Endothelial cell of umbilical vein (primary cell): Measurements from ENCODE around the gene JSRP1. TPM values are rescaled to one million over a fixed set of nuclear protein-coding genes. Genes with fewer than 3 reads are reported as not detected.
A peak's percentile ranks its signal among the peaks of the same experiment; 100 is the strongest.

ENCODE experiments used
- BruUV-seq: library from RNA; stranded (reverse); fragments of 400-500 nt; replicated peaks from 2 replicates; lab custom pipeline; 2021; lab: Mats Ljungman, UMichigan
- CTCF ChIA-PET: fragments of 300-600, 350-600 bp; sonication (Branson Sonifier 250); formaldehyde crosslinking; loops from one replicate; lab custom pipeline; 2021; ENCODE audit warnings: antibody characterized with exemption, inconsistent platforms; lab: Charles Lee
- POLR2A ChIA-PET: fragments of 300-600, 350-600 bp; sonication (Branson Sonifier 250); formaldehyde crosslinking; loops from one replicate; lab custom pipeline; 2021; ENCODE audit warnings: antibody characterized with exemption, inconsistent platforms; lab: Charles Lee
- DNase-seq: peaks from one replicate; pipeline ENCODE4 v3.0.0-alpha.2; 2011; ENCODE audit warnings: low read depth, low spot score
- FAIRE-seq: peaks from 2 replicates; lab custom pipeline; 2011; peaks lifted over from hg19 to GRCh38; lab: Jason Lieb, UNC
- H2AFZ ChIP-seq: 2 replicates; pipeline ENCODE4 v1.6.0; 2012; ENCODE audit warnings: low read depth, low read length, control low read depth, inconsistent platforms
- H3K27ac ChIP-seq: 2 replicates; pipeline ENCODE4 v1.5.1; 2011; ENCODE audit warnings: low read depth, mild to moderate bottlenecking, control low read depth, low read length, moderate library complexity; ENCODE audit not compliant: insufficient read depth
- H3K27me3 ChIP-seq, 2 experiments: 2 replicates each; pipeline versions ENCODE4 v1.6.0 to v1.6.1; 2011; ENCODE audit warnings: low read length in 2 of 2, mixed read lengths in 1 of 2; ENCODE audit not compliant: control insufficient read depth in 2 of 2, insufficient read depth in 2 of 2
- H3K36me3 ChIP-seq, 2 experiments: 2 replicates in 1 of 2; 3 replicates in 1 of 2; pipeline ENCODE4 v1.5.1; 2011; ENCODE audit warnings: low read length in 2 of 2, mild to moderate bottlenecking in 1 of 2, moderate library complexity in 1 of 2; ENCODE audit not compliant: control insufficient read depth in 2 of 2, insufficient read depth in 2 of 2; ENCODE audit errors: extremely low read depth in 1 of 2
- H3K4me1 ChIP-seq: 3 replicates; pipeline ENCODE4 v1.5.1; 2011; ENCODE audit warnings: mild to moderate bottlenecking, low read length; ENCODE audit not compliant: control insufficient read depth, insufficient read depth; ENCODE audit errors: extremely low read depth
- H3K4me2 ChIP-seq: 2 replicates; pipeline ENCODE4 v1.6.1; 2011; ENCODE audit warnings: low read length, control low read depth, mixed read lengths; ENCODE audit not compliant: insufficient read depth
- H3K4me3 ChIP-seq, 3 experiments: fragments of 200-600 bp in 1 of 3; sonication (generic), shearing (Covaris generic) in 1 of 3; replicated peaks in 1 of 3; 2 replicates each; pipeline ENCODE4 v1.5.1; 2011 to 2016; ENCODE audit warnings: control low read depth in 3 of 3, low read length in 3 of 3, mild to moderate bottlenecking in 2 of 3, inconsistent platforms in 1 of 3, low read depth in 1 of 3, moderate library complexity in 1 of 3; ENCODE audit not compliant: insufficient read depth in 1 of 3
- H3K79me2 ChIP-seq: 2 replicates; pipeline ENCODE4 v1.6.0; 2012; ENCODE audit warnings: low read length, inconsistent platforms; ENCODE audit not compliant: control insufficient read depth, insufficient read depth
- H3K9ac ChIP-seq: replicated peaks from 2 replicates; pipeline ENCODE3; 2011; ENCODE audit warnings: low read length, control low read depth; ENCODE audit not compliant: insufficient read depth; ENCODE audit errors: extremely low read depth
- H3K9me1 ChIP-seq: replicated peaks from 3 replicates; pipeline ENCODE4 v1.6.0; 2011; ENCODE audit warnings: mild to moderate bottlenecking, low read length; ENCODE audit not compliant: control insufficient read depth, insufficient read depth; ENCODE audit errors: extremely low read depth
- H3K9me3 ChIP-seq: replicated peaks from 2 replicates; pipeline ENCODE4 v1.5.1; 2012; ENCODE audit warnings: low read length, inconsistent platforms; ENCODE audit not compliant: control insufficient read depth, insufficient read depth
- H4K20me1 ChIP-seq: replicated peaks from 2 replicates; pipeline ENCODE3; 2011; ENCODE audit warnings: mild to moderate bottlenecking, low read length; ENCODE audit not compliant: control insufficient read depth, insufficient read depth; ENCODE audit errors: extremely low read depth
- EZH2 ChIP-seq: IDR thresholded peaks from 2 replicates; pipeline ENCODE4 v1.6.1; 2012; ENCODE audit warnings: borderline replicate concordance, low read depth, mild to moderate bottlenecking, moderate library complexity, low read length, inconsistent platforms; ENCODE audit not compliant: severe bottlenecking
- FOS ChIP-seq: IDR thresholded peaks from 2 replicates; pipeline ENCODE4 v1.6.1; 2011; ENCODE audit warnings: mild to moderate bottlenecking, low read length, moderate library complexity, borderline replicate concordance; ENCODE audit not compliant: insufficient read depth
- POLR2A ChIP-seq: IDR thresholded peaks from 2 replicates; pipeline ENCODE4 v1.6.1; 2012; ENCODE audit warnings: low read depth, mild to moderate bottlenecking, control low read depth, low read length
- POLR2AphosphoS5 ChIP-seq: IDR thresholded peaks from 2 replicates; pipeline ENCODE4 v1.6.1; 2012; ENCODE audit warnings: low read depth, mild to moderate bottlenecking, control low read depth, low read length, moderate library complexity; ENCODE audit not compliant: insufficient read depth
- dilution Hi-C: fragments of 300-500 bp; cut with MboI; formaldehyde crosslinking; loops from one replicate; pipeline ENCODE4 v1.15.0; 2019; ENCODE audit warnings: low sequenced_read_pairs; ENCODE audit not compliant: extremely low pct_ligation_motif_present
- intact Hi-C: fragments of 100-400 bp; cut with micrococcal nuclease; formaldehyde crosslinking; loops from one replicate; pipeline ENCODE4 v1.10.0; 2022
- polyA plus RNA-seq, 4 experiments: library from polyadenylated mRNA; depleted of rRNA in 3 of 4; stranded (reverse) in 3 of 4; unstranded in 1 of 4; fragments of >200 nt; gene quantifications; 2 replicates each; pipeline versions ENCODE4 v1.2.1 to v1.2.3, GENCODE V29; 2011 to 2012; ENCODE audit warnings: missing spikeins in 1 of 4
- total RNA-seq: library from RNA; stranded (reverse); gene quantifications from 2 replicates; pipeline ENCODE4 v1.2.3, GENCODE V29; 2021

Gene JSRP1
- total and polyA plus RNA-seq, 2 donors (not counting 3 experiments of a cell fraction or from before 2014, with no cell fraction given) = not detected

DNA sequence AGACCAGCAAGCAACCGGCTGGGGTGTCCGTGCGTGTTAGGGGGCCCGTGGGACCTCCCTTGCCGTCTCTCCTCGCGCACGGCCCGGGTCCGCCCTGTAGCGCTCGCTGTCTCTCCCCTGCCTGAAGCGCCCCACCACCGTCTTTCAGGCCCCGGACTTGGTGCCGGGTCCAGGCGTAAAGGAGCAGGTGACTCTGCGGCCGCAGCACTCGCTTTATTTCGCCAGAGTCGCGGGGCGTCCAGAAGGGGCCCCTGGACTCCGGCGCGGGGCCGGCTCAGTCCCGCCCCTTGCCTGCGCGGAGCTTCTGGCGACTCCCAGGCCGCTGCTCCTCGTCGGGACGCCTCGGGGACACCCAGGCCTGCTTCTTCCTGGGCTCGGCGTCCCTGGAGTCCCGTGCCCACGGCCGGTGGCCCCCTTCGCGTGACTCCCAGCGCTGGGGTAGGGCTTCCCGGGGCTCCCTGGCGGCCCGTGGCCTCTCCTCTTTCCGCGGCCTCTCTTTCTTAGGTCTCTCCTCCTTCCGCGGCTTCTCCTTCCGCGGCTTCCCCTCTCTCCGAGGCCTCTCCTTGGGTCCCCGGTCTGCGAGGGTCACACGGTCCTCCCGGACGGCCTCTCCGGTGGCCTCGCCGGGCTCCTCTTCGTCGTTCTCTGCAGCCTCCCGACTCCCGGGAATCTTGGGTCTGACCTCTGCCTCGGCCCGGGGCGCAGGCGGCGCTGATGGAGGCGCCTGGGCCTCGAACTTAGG is 4.0 kb downstream of the JSRP1 start:
- Histone ChIP-seq H3K79me2 (no peaks in the 10 kb centered on the region), H3K4me2 (no peak overlapping the region), H3K9me3 (no peaks in the 10 kb centered on the region), H3K9me1 (no peaks in the 10 kb centered on the region), H3K27ac (no peak overlapping the region), H3K27me3 (peaks cover 22 to 40% of the 10 kb centered on the region in 2 experiments), H3K4me1 (peaks cover 11% of the 10 kb centered on the region), H2AFZ (no peak overlapping the region), H4K20me1 (no peaks in the 10 kb centered on the region), H3K9ac (no peak overlapping the region), H3K36me3 (peaks cover under 1 to 9% of the 10 kb centered on the region in 2 experiments), H3K4me3 (no peak overlapping the region)
- no peak for FAIRE-seq
- TF ChIP-seq FOS = no peak
- peak; percentile 34 for TF ChIP-seq EZH2
- BruUV-seq = no TSS peak
- CTCF ChIA-PET = interaction anchor here (1.1 to 3.2 kb wide), 6 partner anchors 8 to 94 kb away, joined by 3 to 15 read pairs (median 8); partner anchors contain the start of gene PLEKHJ1
- intact Hi-C loops = no loop called here
- POLR2A ChIA-PET = no interaction called here
- no peak for DNase-seq
- dilution Hi-C loops = no loop called here

DNA sequence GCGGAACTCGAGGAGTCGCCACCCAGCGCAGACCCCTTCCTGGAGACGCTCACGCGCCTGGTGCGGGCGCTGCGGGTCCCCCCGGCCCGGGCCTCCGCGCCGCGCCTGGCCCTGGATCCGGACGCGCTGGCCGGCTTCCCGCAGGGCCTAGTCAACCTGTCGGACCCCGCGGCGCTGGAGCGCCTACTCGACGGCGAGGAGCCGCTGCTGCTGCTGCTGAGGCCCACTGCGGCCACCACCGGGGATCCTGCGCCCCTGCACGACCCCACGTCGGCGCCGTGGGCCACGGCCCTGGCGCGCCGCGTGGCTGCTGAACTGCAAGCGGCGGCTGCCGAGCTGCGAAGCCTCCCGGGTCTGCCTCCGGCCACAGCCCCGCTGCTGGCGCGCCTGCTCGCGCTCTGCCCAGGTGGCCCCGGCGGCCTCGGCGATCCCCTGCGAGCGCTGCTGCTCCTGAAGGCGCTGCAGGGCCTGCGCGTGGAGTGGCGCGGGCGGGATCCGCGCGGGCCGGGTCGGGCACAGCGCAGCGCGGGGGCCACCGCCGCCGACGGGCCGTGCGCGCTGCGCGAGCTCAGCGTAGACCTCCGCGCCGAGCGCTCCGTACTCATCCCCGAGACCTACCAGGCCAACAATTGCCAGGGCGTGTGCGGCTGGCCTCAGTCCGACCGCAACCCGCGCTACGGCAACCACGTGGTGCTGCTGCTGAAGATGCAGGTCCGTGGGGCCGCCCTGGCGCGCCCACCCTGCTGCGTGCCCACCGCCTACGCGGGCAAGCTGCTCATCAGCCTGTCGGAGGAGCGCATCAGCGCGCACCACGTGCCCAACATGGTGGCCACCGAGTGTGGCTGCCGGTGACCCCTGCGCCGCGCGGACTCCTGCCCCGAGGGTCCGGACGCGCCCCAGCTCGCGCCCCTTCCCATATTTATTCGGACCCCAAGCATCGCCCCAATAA is 4.8 kb downstream of the JSRP1 start:
- Histone ChIP-seq H3K79me2 (no peaks in the 10 kb centered on the region), H2AFZ (no peak overlapping the region), H3K9me3 (no peaks in the 10 kb centered on the region), H3K9me1 (no peaks in the 10 kb centered on the region), H4K20me1 (no peaks in the 10 kb centered on the region), H3K27ac (no peak overlapping the region), H3K4me1 (peaks cover 16% of the 10 kb centered on the region), H3K4me2 (no peak overlapping the region), H3K27me3 (peaks cover 22 to 40% of the 10 kb centered on the region in 2 experiments), H3K36me3 (peaks cover 9 to 17% of the 10 kb centered on the region in 2 experiments), H3K9ac (no peak overlapping the region), H3K4me3 (no peak overlapping the region)
- no TSS peak for BruUV-seq
- CTCF ChIA-PET = interaction anchor here (1.1 to 2.8 kb wide), 4 partner anchors 9 to 95 kb away, joined by 4 to 15 read pairs (median 6); no protein-coding TSS in a partner anchor
- POLR2A ChIA-PET = no interaction called here
- intact Hi-C loops = no loop called here
- dilution Hi-C loops = no loop called here
- TF ChIP-seq POLR2A (no peak), POLR2AphosphoS5 (no peak), EZH2 (peak; percentile 84)
- DNase-seq (no peak), FAIRE-seq (no peak)
